Effector memory CD4-positive, alpha-beta T cell (primary cell): Measurements from ENCODE around the gene KCNK16.
"Not testable (repeated sequence)": the region's sequence is repeated elsewhere in the genome, so short reads cannot be mapped to it uniquely, and the experiment has no call there.

Experiments used
- DNase-seq, 3 donors: peaks; one replicate each; pipeline ENCODE4 v3.0.0-alpha.2; 2020
- H3K27ac ChIP-seq: 2 replicates; pipeline ENCODE4 v1.7.0; 2013; ENCODE audit warnings: mild to moderate bottlenecking, low read length, moderate library complexity; ENCODE audit not compliant: insufficient read depth, poor library complexity, severe bottlenecking
- H3K27me3 ChIP-seq: replicated peaks from 2 replicates; pipeline ENCODE4 v1.7.0; 2013; ENCODE audit warnings: mild to moderate bottlenecking, low read length; ENCODE audit not compliant: insufficient read depth, control insufficient read depth, poor library complexity, severe bottlenecking
- H3K36me3 ChIP-seq: 2 replicates; pipeline ENCODE4 v1.7.0; 2013; ENCODE audit warnings: mild to moderate bottlenecking, low read length, moderate library complexity; ENCODE audit not compliant: control insufficient read depth, insufficient read depth
- H3K4me1 ChIP-seq: 2 replicates; pipeline ENCODE4 v1.7.0; 2013; ENCODE audit warnings: low read length, mild to moderate bottlenecking; ENCODE audit not compliant: control insufficient read depth, insufficient read depth, poor library complexity, severe bottlenecking
- H3K4me3 ChIP-seq: 2 replicates; pipeline ENCODE4 v1.7.0; 2013; ENCODE audit warnings: low read length, low read depth, mild to moderate bottlenecking; ENCODE audit not compliant: insufficient read depth, poor library complexity, severe bottlenecking
- H3K9me3 ChIP-seq: 2 replicates; pipeline ENCODE4 v1.7.0; 2013; ENCODE audit warnings: mild to moderate bottlenecking, low read length, moderate library complexity; ENCODE audit not compliant: control insufficient read depth

KCNK16 gene

DNA sequence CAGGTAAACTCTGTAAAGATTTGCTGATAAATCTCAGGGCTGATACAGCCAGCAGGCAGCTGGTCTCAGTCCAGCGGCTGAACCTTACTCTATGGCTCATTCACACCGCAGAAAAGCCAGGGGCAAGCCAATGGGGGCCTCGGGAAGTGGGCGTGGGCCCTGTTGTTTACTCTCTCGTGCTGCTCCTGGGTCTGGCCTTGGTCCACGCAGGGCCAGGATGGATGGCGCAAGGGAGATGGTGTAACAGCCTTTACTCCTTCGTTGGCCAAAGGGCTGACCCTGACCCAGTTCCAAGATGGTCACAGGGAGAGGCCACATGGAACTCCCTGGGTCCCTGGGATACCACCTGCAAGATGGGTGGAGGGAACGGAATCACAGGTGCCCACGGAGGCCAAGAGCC is 24.4 kb downstream of the KCNK16 start:
- Histone ChIP-seq H3K4me3 (no peak overlapping the region), H3K4me1 (no peaks in the 10 kb centered on the region), H3K27me3 (no peaks in the 10 kb centered on the region), H3K9me3 (no peaks in the 10 kb centered on the region), H3K36me3 (no peaks in the 10 kb centered on the region), H3K27ac (no peak overlapping the region)
- DNase-seq: no peak

DNA sequence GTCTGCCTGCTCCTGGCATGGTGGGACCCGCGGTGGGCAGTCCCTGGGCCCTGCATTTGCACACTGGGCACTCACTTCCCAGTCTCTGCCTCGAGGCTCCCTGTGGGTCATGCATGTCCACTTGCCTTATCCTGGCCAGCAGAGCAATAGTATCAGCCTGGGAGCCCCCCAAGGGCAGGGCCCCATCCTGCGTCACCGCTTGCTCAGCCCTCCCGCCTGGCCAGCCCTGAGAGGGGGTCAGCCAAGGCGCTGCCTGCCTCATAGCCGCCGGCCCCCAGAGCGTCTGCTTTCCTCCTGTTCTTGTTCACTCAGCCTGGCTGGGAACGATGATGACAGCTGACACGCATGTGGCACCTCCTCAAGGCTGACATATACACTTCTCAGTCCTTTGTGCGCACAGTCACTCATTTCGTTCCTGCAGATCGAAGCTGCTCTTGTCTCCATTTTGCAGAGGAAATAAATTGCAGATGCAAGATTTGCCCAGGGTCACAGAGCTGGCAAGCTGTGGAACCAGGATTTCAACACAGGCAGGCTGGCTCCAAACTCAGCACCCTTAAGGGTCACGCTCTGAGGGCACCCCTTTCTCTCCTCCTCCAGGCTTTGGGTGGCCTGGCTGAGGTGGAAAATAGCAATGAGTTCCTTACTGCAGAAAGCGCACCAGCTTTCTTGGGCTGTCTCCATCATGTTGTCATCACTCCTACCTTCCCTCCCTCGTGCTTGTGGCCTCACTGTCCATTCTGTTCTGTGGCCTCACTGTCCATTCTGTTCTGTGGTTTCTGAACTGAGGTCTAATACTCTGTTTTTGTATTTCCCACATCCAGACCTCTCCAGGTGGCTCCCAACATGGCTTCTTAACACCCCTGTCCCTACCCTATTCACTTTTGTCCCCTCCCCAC is 25.5 kb downstream of the KCNK16 start:
- H3K36me3 ChIP-seq: no peaks in the 10 kb centered on the region
- no peak for DNase-seq
- H3K27me3 ChIP-seq: no peaks in the 10 kb centered on the region
- H3K4me1 ChIP-seq: no peaks in the 10 kb centered on the region
- no peaks in the 10 kb centered on the region for H3K9me3 ChIP-seq
- H3K4me3 ChIP-seq: no peak overlapping the region
- H3K27ac ChIP-seq: no peak overlapping the region

DNA sequence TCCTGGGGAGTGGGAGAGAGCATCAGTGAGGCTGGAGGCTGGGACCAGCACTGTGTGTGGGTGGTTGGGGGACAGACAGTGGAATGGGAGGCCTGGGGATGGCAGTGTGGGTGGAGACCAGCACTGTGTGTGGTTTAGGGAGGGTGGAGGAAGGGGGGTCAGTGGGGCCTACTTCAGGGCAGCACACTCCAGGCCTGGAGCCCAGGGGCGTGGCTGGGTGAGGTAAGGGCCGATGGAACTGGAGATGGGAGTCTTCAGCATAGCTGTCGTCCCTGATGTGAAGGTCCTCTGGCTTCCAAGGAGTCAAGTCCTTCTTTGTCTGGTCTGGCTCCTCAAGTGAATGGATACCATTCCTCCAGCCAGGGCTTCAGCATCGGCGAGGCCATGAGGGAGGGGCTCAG is 26.9 kb downstream of the KCNK16 start:
- H3K27me3 ChIP-seq: no peaks in the 10 kb centered on the region
- no peaks in the 10 kb centered on the region for H3K4me1 ChIP-seq
- H3K9me3 ChIP-seq: no peaks in the 10 kb centered on the region
- no peak overlapping the region for H3K4me3 ChIP-seq
- H3K27ac ChIP-seq: no peak overlapping the region
- H3K36me3 ChIP-seq: no peaks in the 10 kb centered on the region
- DNase-seq: no peak

DNA sequence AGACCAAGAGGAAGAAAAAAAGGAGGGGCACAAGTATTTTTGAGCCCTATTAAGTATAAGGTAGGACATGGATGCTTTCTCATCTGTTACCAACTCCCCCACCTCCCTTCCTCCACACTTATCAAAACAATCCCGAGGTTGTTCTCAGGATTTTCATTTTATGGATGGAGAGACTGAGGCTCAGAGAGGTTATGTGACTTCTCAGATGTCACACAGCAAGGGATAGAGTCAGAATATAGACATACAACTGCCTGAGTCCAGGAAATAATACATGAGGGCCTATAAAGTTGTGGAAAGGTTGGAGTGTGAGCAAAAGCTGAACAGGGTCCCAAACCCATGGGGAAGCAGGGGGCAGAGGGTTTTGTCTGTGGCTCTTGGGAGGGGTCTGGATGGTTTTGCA is 27.6 kb downstream of the KCNK16 start:
- H3K27me3 ChIP-seq: no peaks in the 10 kb centered on the region
- H3K27ac ChIP-seq: no peak overlapping the region
- H3K4me1 ChIP-seq: no peaks in the 10 kb centered on the region
- no peaks in the 10 kb centered on the region for H3K9me3 ChIP-seq
- H3K36me3 ChIP-seq: no peaks in the 10 kb centered on the region
- no peak overlapping the region for H3K4me3 ChIP-seq
- DNase-seq: no peak

DNA sequence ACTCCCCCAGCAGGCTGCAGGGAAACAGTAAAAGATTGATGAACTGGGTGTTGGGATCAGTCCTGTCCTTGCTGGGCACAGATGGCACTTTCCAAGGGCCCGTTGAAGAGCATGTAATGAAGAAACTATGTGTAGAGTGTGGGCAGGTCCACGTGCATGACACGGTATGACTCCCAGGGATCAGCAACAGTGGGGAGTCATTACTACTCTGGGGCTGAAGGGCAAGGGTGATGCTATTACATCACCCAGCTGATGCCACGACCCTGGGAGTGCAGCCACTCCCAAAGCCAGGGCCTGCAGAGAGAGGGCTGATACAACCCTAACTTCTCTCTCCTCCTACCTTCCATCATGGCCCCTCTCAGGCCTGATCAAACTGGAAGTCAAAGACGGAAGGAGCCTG is 28.4 kb downstream of the KCNK16 start:
- Histone ChIP-seq H3K27me3 (no peaks in the 10 kb centered on the region), H3K4me3 (no peak overlapping the region), H3K27ac (no peak overlapping the region), H3K4me1 (no peaks in the 10 kb centered on the region), H3K36me3 (no peaks in the 10 kb centered on the region), H3K9me3 (no peaks in the 10 kb centered on the region)
- no peak for DNase-seq

DNA sequence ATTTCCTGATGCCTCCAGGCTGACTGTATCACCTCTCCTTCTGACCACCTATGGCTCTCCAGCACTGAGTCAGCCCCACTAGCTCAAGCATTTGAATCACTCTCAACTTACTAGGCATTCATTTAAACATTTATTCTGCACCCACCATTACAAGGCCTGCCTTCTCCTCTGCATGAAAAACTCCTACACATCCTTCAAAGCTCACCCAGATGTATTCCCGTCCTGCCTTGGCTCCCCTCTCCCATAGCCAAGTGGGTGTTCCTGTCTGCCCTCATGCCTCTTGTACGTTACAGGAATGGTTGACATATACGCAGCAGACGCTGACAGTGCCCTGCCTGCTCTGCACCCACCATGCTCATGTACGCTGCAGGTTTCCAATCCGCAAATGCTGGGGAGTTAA is 29.9 kb downstream of the KCNK16 start:
- H3K9me3 ChIP-seq: no peaks in the 10 kb centered on the region
- H3K27me3 ChIP-seq: no peaks in the 10 kb centered on the region
- no peak overlapping the region for H3K27ac ChIP-seq
- no peak overlapping the region for H3K4me3 ChIP-seq
- no peak for DNase-seq
- H3K36me3 ChIP-seq: no peaks in the 10 kb centered on the region
- no peaks in the 10 kb centered on the region for H3K4me1 ChIP-seq

DNA sequence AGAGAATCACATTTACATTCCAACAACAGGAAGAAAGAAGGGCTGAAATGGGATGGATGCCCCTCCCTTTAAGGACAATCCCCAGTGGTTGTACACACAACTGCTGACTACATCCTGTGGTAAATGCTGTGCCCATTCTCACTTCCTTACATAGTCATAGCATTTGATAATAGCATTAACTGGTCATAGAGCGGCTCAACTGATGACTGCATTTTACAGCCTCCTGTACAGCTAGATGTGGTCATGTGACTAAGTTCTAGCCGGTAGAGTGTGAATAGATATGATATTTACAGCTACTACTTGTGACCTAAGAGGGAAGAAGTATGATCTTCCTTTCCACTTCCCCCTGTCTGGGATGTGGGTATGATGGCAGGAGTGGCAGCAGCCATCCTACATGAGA is 33.0 kb downstream of the KCNK16 start:
- Histone ChIP-seq H3K27me3 (no peaks in the 10 kb centered on the region), H3K27ac (no peak overlapping the region), H3K4me3 (no peak overlapping the region), H3K4me1 (no peaks in the 10 kb centered on the region), H3K36me3 (no peaks in the 10 kb centered on the region), H3K9me3 (no peaks in the 10 kb centered on the region)
- no peak for DNase-seq

DNA sequence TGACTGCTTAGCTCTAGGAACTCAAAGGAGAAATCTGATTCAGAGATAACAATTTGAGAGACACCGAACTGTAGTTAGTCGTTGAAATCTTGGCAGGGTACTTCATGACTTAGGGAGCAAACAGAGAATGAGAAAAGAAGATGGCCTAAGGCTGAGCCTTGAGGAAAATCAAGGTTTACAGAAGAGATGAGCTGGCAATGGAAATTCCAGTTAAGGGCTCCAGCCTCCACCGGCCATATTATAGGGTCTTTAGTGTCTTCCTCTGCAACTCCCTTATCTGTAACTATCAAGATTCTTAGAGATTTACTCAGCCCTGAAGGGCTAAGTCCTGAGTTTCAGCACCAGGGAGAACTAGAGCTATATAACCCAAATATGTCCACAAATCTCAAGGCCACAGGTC is 34.9 kb downstream of the KCNK16 start:
- no peak overlapping the region for H3K4me3 ChIP-seq
- H3K36me3 ChIP-seq: no peaks in the 10 kb centered on the region
- no peak overlapping the region for H3K27ac ChIP-seq
- no peaks in the 10 kb centered on the region for H3K4me1 ChIP-seq
- no peaks in the 10 kb centered on the region for H3K9me3 ChIP-seq
- no peaks in the 10 kb centered on the region for H3K27me3 ChIP-seq
- no peak for DNase-seq

DNA sequence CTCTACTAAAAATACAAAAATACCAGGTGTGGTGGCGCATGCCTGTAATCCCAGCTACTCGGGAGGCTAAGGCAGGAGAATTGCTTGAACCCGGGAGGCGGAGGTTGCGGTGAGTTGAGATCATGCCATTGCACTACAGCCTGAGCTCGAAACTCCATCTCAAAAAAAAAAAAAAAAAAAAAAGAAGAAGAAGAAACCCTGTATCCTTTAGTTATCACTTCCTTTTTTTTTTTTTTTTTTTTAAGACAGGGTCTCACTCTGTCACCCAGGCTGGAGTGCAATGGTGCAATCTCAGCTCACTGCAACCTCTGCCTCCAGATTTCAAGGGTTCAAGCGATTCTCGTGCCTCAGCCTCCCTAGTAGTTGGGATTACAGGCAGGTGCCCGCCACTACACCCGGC is 35.9 kb downstream of the KCNK16 start:
- not testable (repeated sequence) for H3K27me3 ChIP-seq, H3K9me3 ChIP-seq, H3K27ac ChIP-seq, H3K4me1 ChIP-seq, DNase-seq, H3K36me3 ChIP-seq, H3K4me3 ChIP-seq

DNA sequence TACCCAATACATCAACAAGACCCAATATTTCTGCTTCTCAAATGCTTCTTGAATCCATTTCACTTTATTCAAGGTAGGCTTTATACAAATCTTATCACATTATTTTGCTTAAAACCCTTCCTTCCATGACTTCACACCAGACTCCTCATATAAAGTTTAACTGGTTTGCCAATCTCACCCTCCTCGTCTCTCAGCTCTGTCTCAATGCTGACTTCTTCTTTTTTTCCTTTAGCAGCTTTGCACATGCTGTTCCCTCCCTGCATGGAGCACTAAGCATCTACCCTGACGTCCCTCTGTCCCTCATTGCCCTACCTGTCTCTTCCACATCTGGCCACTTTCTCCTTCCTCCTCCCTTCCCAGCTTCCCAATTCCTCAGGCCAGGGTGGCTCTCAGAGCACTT is 39.7 kb downstream of the KCNK16 start:
- Histone ChIP-seq H3K27ac (no peak overlapping the region), H3K4me3 (no peak overlapping the region), H3K36me3 (no peaks in the 10 kb centered on the region), H3K4me1 (no peaks in the 10 kb centered on the region), H3K27me3 (no peaks in the 10 kb centered on the region), H3K9me3 (no peaks in the 10 kb centered on the region)
- DNase-seq: no peak
